ENCODE measurements around the gene CFAP73. TPM values are rescaled to one million over a fixed set of nuclear protein-coding genes. Genes with fewer than 3 reads are reported as not detected.

The CFAP73 gene
- total and polyA plus RNA-seq, 10 of the 15 experiments (the other 5 are each of a cell fraction or from before 2014, with no cell fraction given), result 0.18 TPM; not detected in 9

- TF ChIP-seq DPF2 (IDR thresholded peaks at IDR 0.05) (peak; percentile 89; the same call in 1 of the 2 replicates), RAD51 (IDR thresholded peaks at IDR 0.05) (peak; percentile 98), HCFC1 (IDR thresholded peaks at IDR 0.05; ENCODE audit: low read length) (peak; percentile 44; the same call in 1 of the 2 replicates), NBN (IDR thresholded peaks at IDR 0.05) (peak; percentile 89), KDM1A (IDR thresholded peaks at IDR 0.05; ENCODE audit: borderline replicate concordance) (no peak), CREB1 (IDR thresholded peaks at IDR 0.05; ENCODE audit: low read depth) (peak; percentile 51; the same call in 1 of the 2 replicates), GABPA (IDR thresholded peaks at IDR 0.05; ENCODE audit: low read depth) (no peak), NR2F1 (conservative IDR thresholded peaks at IDR 0.05) (peak; percentile 55; the same call in 1 of the 2 replicates), IRF4 (IDR thresholded peaks at IDR 0.05; ENCODE audit: low read depth, low read length) (no peak), SP1 (IDR thresholded peaks at IDR 0.05; ENCODE audit: low read depth, low read length) (peak; percentile 80), ZNF217 (IDR thresholded peaks at IDR 0.05) (no peak), SREBF1 (IDR thresholded peaks at IDR 0.05; ENCODE audit: low read length) (peak; percentile 94), IKZF1 (conservative IDR thresholded peaks at IDR 0.05) (peak; percentile 68; the same call in 1 of the 2 replicates), ZNF592 (IDR thresholded peaks at IDR 0.05) (no peak), MTA2 (IDR thresholded peaks at IDR 0.05; ENCODE audit: low read depth) (no peak), MYB (IDR thresholded peaks at IDR 0.05; ENCODE audit: borderline replicate concordance, low read depth, low read length) (no peak), NFYA (IDR thresholded peaks at IDR 0.05; ENCODE audit: borderline replicate concordance, low read depth, low read length) (no peak), TBL1XR1 (IDR thresholded peaks at IDR 0.05; ENCODE audit: low read depth, low read length) (no peak), BCLAF1 (IDR thresholded peaks at IDR 0.05) (peak; percentile 96), PKNOX1 (IDR thresholded peaks at IDR 0.05) (peak; percentile 70), SUPT20H (IDR thresholded peaks at IDR 0.05; ENCODE audit: borderline replicate concordance, control insufficient read depth, low read depth, low read length) (no peak), WRNIP1 (IDR thresholded peaks at IDR 0.05; ENCODE audit: borderline replicate concordance, low read depth, low read length) (no peak)
- TF ChIP-seq, protein P1, sequence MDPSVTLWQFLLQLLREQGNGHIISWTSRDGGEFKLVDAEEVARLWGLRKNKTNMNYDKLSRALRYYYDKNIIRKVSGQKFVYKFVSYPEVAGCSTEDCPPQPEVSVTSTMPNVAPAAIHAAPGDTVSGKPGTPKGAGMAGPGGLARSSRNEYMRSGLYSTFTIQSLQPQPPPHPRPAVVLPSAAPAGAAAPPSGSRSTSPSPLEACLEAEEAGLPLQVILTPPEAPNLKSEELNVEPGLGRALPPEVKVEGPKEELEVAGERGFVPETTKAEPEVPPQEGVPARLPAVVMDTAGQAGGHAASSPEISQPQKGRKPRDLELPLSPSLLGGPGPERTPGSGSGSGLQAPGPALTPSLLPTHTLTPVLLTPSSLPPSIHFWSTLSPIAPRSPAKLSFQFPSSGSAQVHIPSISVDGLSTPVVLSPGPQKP (IDR thresholded peaks at IDR 0.05; ENCODE audit: low read depth, low read length), result no peak; the same call in 1 of the 2 replicates
Observed at GRCh38 chr12:113185180-113186032, 35.9 kb downstream of the CFAP73 start, which contains the start of the genes DDX54 and RITA1 (continued).
